ENCODE results near the gene PCBP3.

DNA sequence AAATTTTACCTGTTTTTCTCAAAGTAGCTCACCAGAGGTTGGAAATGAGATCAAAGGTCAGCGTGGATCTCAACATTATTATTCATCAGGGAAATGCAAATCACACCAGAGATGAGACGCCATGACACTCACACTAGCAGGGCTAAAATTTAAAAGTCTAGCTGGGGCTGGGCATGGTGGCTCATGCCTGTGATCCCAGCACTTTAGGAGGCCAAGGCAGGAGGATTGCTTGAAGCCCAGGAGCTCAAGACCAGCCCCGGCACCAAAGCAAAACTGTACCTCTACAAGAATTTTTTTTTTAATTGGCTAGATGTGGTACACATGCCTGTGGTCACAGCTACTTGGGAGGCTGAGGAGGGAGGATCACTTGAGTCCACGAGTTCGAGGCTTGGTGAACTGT lies 41.4 kb upstream of the PCBP3 start:
- TF ChIP-seq, protein P1, sequence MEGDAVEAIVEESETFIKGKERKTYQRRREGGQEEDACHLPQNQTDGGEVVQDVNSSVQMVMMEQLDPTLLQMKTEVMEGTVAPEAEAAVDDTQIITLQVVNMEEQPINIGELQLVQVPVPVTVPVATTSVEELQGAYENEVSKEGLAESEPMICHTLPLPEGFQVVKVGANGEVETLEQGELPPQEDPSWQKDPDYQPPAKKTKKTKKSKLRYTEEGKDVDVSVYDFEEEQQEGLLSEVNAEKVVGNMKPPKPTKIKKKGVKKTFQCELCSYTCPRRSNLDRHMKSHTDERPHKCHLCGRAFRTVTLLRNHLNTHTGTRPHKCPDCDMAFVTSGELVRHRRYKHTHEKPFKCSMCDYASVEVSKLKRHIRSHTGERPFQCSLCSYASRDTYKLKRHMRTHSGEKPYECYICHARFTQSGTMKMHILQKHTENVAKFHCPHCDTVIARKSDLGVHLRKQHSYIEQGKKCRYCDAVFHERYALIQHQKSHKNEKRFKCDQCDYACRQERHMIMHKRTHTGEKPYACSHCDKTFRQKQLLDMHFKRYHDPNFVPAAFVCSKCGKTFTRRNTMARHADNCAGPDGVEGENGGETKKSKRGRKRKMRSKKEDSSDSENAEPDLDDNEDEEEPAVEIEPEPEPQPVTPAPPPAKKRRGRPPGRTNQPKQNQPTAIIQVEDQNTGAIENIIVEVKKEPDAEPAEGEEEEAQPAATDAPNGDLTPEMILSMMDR (IDR thresholded peaks at IDR 0.05 in 4 of 5, conservative IDR thresholded peaks at IDR 0.05 in 1 of 5) = no peak
- no peak for TF ChIP-seq POLR2A (IDR thresholded peaks at IDR 0.05)

All from gastrocnemius medialis (tissue), 4 donors.